Measurements from ENCODE around the gene ARHGAP42. TPM values are rescaled to one million over a fixed set of nuclear protein-coding genes. Genes with fewer than 3 reads are reported as not detected.

The ARHGAP42 gene
- total RNA-seq, 2 experiments from 2014 or later = not detected

DNA sequence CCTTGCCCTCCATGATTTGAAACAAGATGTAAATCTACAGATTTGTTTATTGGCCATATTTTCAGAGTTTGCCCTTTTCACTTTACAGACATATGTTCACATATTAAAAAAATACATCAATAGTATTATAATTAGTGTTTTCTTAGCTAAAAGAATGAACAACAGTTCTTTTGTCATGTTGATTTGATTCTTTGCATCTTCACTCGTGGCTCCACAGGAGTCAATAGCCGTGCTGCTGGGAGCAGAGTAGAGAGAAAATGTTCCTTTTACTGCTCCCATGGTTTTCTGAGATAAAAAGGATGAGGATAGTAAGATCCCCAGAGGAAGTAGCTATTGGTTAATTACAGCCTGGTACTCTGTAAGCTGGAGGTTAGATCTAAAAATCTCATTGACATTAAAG is 291.4 kb downstream of the ARHGAP42 start:
- no peak overlapping the region for H3K4me3 Mint-ChIP-seq
- ChIA-PET POLR2A (no interaction called here), CTCF (no interaction called here)
- no peaks in the 10 kb centered on the region for H3K36me3 Mint-ChIP-seq (ENCODE audit: low read depth)
- no peak overlapping the region for H3K27ac Mint-ChIP-seq
- H3K9me3 Mint-ChIP-seq = no peaks in the 10 kb centered on the region
- no peaks in the 10 kb centered on the region for H3K4me1 Mint-ChIP-seq
- DNase-seq = no peak
- no peaks in the 10 kb centered on the region for H3K27me3 Mint-ChIP-seq

- DNase-seq = no peak
- POLR2A ChIA-PET = no interaction called here
- H3K4me1 Mint-ChIP-seq = no peaks in the 10 kb centered on the region
- H3K36me3 Mint-ChIP-seq (ENCODE audit: low read depth) = no peaks in the 10 kb centered on the region
- CTCF ChIA-PET = no interaction called here
- no peak overlapping the region for H3K4me3 Mint-ChIP-seq
- no peak overlapping the region for H3K27ac Mint-ChIP-seq
- H3K27me3 Mint-ChIP-seq = no peaks in the 10 kb centered on the region
- no peaks in the 10 kb centered on the region for H3K9me3 Mint-ChIP-seq
These were observed 291.9 kb downstream of the ARHGAP42 start for GRCh38 chr11:100978939-100979338.

GRCh38 chr11:100980156-100980555 is 293.1 kb downstream of the ARHGAP42 start:
- ChIA-PET CTCF (interaction anchor here (0.7 kb wide), 1 partner anchor 518 kb away, joined by 4 read pairs; no protein-coding TSS in a partner anchor), POLR2A (no interaction called here)
- no peaks in the 10 kb centered on the region for H3K36me3 Mint-ChIP-seq (ENCODE audit: low read depth)
- H3K27ac Mint-ChIP-seq = no peak overlapping the region
- H3K27me3 Mint-ChIP-seq = no peaks in the 10 kb centered on the region
- no peak for DNase-seq
- no peaks in the 10 kb centered on the region for H3K4me1 Mint-ChIP-seq
- H3K9me3 Mint-ChIP-seq = no peaks in the 10 kb centered on the region
- no peak overlapping the region for H3K4me3 Mint-ChIP-seq

DNA sequence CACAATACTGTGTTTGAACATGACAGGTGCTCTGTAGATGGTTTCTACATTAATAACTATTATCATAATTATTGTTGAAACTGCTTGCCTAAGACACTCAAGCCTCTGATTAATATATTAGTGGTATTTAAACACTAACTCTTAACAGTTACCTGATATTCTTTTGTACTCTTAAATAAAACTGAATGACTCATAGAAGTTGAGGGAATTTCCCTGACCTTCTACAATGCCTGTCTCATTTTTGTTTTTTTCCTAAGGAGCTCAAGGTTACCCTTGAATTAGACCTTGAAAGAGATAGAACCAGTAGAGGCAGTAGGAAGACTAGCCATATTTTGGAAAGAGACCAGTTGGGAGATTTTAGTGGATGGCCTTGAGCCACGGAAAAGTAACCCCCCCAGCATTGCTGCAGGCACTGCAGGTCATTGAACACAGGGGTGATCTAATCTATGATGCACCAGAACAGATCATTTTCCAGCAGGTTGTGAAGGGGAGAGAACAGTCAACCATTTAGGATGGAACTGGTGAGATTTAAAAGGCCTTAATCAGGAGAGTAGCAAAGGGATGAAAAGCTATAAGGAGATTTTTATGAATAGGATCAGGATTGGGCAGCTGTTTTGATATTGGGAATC is 294.2 kb downstream of the ARHGAP42 start:
- ChIA-PET POLR2A (no interaction called here), CTCF (no interaction called here)
- Mint-ChIP-seq H3K4me3 (no peak overlapping the region), H3K9me3 (no peaks in the 10 kb centered on the region), H3K36me3 (ENCODE audit: low read depth) (no peaks in the 10 kb centered on the region), H3K27me3 (no peaks in the 10 kb centered on the region), H3K4me1 (no peaks in the 10 kb centered on the region), H3K27ac (no peak overlapping the region)
- no peak for DNase-seq

DNA sequence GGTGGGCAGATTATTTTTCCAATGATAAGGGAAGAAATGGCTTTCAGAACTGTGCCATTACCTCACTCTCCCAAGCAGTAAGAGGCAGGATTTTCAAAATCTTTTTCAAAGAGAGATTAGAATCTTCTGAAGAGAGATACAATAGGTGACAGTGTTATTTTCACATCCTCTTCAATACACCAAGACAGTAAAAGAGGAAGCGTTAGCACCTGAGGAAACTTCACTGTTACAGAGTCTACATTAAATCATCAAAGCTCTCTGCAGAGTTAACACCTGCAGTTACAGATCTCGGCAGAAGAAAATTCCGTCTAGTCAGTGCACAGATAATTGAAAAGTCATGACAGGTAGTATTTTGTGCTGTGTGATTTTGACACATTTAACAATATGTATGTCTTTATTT is 297.6 kb downstream of the ARHGAP42 start:
- CTCF ChIA-PET = no interaction called here
- DNase-seq = no peak

DNA sequence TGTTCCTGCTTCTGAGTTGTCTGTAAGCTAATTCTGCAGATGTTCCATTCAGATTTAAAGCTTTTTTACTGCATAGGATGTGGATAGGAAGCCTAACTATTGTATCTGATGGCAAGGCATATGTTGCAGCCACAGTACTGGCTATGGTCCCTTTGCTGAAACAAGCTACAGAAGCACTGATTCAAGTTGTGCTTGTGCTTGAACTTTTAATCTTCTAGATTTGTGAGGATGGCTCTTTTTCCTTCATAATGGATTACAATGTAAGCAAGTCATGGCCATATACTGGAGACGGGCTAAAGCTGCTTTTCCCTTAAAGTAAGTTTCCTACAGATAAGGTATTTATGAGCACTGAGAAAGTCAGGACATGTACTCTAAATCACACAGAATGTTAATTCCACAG is 303.8 kb downstream of the ARHGAP42 start:
- Mint-ChIP-seq H3K4me1 (no peaks in the 10 kb centered on the region), H3K9me3 (peaks cover 6% of the 10 kb centered on the region), H3K36me3 (ENCODE audit: low read depth) (no peaks in the 10 kb centered on the region), H3K27me3 (no peaks in the 10 kb centered on the region), H3K4me3 (no peak overlapping the region), H3K27ac (no peak overlapping the region)
- ChIA-PET CTCF (no interaction called here), POLR2A (no interaction called here)
- DNase-seq = no peak

More for the DNA sequence above, 297.6 kb downstream of the ARHGAP42 start:
- H3K27me3 Mint-ChIP-seq = no peaks in the 10 kb centered on the region
- no peaks in the 10 kb centered on the region for H3K9me3 Mint-ChIP-seq
- H3K27ac Mint-ChIP-seq = no peak overlapping the region
- no peak overlapping the region for H3K4me3 Mint-ChIP-seq
- POLR2A ChIA-PET = no interaction called here
- H3K4me1 Mint-ChIP-seq = no peaks in the 10 kb centered on the region
- no peaks in the 10 kb centered on the region for H3K36me3 Mint-ChIP-seq (ENCODE audit: low read depth)

DNA sequence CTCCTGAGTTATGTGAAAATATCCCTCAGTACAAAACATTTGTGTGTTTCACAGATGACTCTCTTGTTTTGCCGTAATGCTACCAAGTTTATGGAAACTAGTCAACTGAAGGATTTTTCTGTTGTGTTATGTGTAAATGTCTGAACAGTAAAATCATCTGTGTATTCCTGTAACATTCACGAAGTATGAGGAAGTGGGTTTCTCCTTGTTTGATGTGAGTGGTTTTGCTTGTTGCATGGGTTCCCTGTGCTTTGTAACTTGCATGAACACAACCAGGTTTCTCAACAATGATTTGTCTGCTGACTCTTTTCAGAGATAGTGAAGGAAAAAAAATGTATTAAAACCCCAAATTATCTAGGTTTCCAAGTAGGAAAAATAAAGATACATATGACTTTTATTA is 304.5 kb downstream of the ARHGAP42 start:
- Mint-ChIP-seq H3K36me3 (ENCODE audit: low read depth) (no peaks in the 10 kb centered on the region), H3K4me1 (no peaks in the 10 kb centered on the region), H3K27me3 (no peaks in the 10 kb centered on the region), H3K27ac (no peak overlapping the region), H3K4me3 (no peak overlapping the region), H3K9me3 (peaks cover 9% of the 10 kb centered on the region)
- ChIA-PET CTCF (no interaction called here), POLR2A (no interaction called here)
- DNase-seq = no peak

DNA sequence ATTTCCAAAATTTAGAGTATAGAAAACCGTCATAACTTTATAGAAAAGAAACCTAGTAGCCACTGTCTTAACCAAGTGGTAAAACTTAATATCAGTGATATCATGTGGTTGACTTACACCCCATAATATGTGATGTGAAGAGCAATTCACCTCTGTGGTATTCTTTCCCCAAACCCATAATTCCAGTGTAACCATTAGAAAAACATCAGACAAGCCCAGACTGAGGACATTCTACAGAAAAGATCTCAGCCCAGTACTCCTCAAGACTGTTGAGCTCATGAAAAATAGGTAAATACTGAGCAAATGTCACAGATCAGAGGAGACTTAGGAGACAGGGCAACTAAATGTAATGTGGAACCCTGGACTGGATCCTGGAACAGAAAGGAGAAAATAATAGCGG is 307.9 kb downstream of the ARHGAP42 start:
- ChIA-PET POLR2A (no interaction called here), CTCF (no interaction called here)
- no peak overlapping the region for H3K27ac Mint-ChIP-seq
- peaks cover 13% of the 10 kb centered on the region for H3K9me3 Mint-ChIP-seq
- no peaks in the 10 kb centered on the region for H3K36me3 Mint-ChIP-seq (ENCODE audit: low read depth)
- no peaks in the 10 kb centered on the region for H3K4me1 Mint-ChIP-seq
- H3K4me3 Mint-ChIP-seq = no peak overlapping the region
- no peak for DNase-seq
- no peaks in the 10 kb centered on the region for H3K27me3 Mint-ChIP-seq

DNA sequence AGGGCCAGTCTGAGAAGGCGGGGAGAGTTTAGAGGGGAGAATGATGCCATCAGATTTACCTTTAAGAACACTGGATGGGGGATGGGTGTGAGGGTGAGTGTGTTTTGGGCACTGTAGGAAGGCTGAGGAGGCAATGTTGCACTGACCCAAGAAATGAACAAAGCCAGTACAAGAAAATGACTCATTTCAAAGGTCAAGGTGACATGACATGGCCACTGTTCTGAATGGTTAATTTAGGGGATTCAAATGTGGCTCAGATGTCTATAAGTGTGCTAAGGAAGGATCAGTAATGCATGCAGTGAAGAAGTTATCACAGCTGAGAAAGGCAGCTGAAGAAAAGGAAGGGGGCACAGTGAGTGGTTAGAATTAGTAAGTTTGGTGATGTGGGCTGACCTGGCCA is 312.7 kb downstream of the ARHGAP42 start:
- DNase-seq = no peak
- H3K4me3 Mint-ChIP-seq = no peak overlapping the region
- peaks cover 21% of the 10 kb centered on the region for H3K9me3 Mint-ChIP-seq
- H3K4me1 Mint-ChIP-seq = no peaks in the 10 kb centered on the region
- H3K27ac Mint-ChIP-seq = no peak overlapping the region
- POLR2A ChIA-PET = no interaction called here
- no peaks in the 10 kb centered on the region for H3K36me3 Mint-ChIP-seq (ENCODE audit: low read depth)
- H3K27me3 Mint-ChIP-seq = no peaks in the 10 kb centered on the region
- CTCF ChIA-PET = no interaction called here

- H3K4me3 Mint-ChIP-seq = no peak overlapping the region
- DNase-seq = no peak
- ChIA-PET CTCF (no interaction called here), POLR2A (no interaction called here)
- no peaks in the 10 kb centered on the region for H3K27me3 Mint-ChIP-seq
- no peak overlapping the region for H3K27ac Mint-ChIP-seq
- no peaks in the 10 kb centered on the region for H3K4me1 Mint-ChIP-seq
- peaks cover 11% of the 10 kb centered on the region for H3K9me3 Mint-ChIP-seq
- no peaks in the 10 kb centered on the region for H3K36me3 Mint-ChIP-seq (ENCODE audit: low read depth)
These were observed 316.4 kb downstream of the ARHGAP42 start for GRCh38 chr11:101003468-101003867.

GRCh38 chr11:101008961-101009689 is 322.0 kb downstream of the ARHGAP42 start:
- POLR2A ChIA-PET = no interaction called here
- peaks cover 5% of the 10 kb centered on the region for H3K9me3 Mint-ChIP-seq

DNA sequence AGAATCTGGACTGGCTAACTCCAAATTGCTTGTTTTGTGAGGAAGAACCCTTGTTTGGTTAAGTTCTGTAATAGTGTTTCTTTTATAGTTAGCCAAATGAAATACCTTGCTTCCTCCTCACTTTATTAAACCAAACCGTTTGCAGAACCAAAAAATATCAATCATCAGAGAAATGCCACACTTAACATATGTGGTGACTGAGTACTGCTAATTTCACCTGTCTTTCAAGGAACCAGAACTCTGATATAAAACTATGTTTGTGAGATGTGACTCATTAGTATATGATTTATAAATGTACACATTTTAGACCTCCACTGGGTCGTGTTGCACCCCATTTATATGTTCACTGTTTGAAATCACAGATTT is 322.6 kb downstream of the ARHGAP42 start:
- Mint-ChIP-seq H3K9me3 (peaks cover 5% of the 10 kb centered on the region), H3K4me1 (no peaks in the 10 kb centered on the region), H3K36me3 (ENCODE audit: low read depth) (no peaks in the 10 kb centered on the region), H3K4me3 (no peak overlapping the region), H3K27ac (no peak overlapping the region), H3K27me3 (no peaks in the 10 kb centered on the region)
- no peak for DNase-seq
- ChIA-PET POLR2A (interaction anchor here (0.5 kb wide), 1 partner anchor 1793 kb away, joined by 3 read pairs; no protein-coding TSS in a partner anchor), CTCF (no interaction called here)

More at GRCh38 chr11:101008961-101009689, 322.0 kb downstream of the ARHGAP42 start:
- Mint-ChIP-seq H3K4me3 (no peak overlapping the region), H3K27me3 (no peaks in the 10 kb centered on the region), H3K27ac (no peak overlapping the region), H3K36me3 (ENCODE audit: low read depth) (no peaks in the 10 kb centered on the region), H3K4me1 (no peaks in the 10 kb centered on the region)
- CTCF ChIA-PET = no interaction called here
- DNase-seq = no peak

DNA sequence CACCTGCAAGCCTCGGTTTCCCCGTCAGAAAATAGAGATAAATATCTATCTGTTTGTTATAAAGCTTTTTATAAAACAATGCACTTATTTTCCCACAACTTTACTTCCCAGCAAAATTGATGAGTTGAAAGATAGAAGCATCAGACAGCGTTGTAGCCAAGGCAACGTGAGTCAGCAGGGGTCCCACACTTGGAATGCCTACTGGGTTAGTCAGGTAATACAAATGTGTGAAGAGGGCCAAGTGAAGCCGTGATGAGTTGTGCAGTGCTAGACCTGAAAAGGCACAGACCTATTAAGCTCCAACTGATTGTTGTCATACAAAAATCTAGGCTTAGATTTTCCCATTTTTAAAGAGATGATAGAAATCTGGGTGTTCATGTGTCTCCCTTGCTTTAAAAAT is 323.8 kb downstream of the ARHGAP42 start:
- H3K36me3 Mint-ChIP-seq (ENCODE audit: low read depth) = no peaks in the 10 kb centered on the region
- no peaks in the 10 kb centered on the region for H3K27me3 Mint-ChIP-seq
- POLR2A ChIA-PET = no interaction called here
- no peak overlapping the region for H3K27ac Mint-ChIP-seq
- no peak for DNase-seq
- no peaks in the 10 kb centered on the region for H3K4me1 Mint-ChIP-seq
- H3K9me3 Mint-ChIP-seq = peaks cover 5% of the 10 kb centered on the region
- no peak overlapping the region for H3K4me3 Mint-ChIP-seq
- CTCF ChIA-PET = no interaction called here

DNA sequence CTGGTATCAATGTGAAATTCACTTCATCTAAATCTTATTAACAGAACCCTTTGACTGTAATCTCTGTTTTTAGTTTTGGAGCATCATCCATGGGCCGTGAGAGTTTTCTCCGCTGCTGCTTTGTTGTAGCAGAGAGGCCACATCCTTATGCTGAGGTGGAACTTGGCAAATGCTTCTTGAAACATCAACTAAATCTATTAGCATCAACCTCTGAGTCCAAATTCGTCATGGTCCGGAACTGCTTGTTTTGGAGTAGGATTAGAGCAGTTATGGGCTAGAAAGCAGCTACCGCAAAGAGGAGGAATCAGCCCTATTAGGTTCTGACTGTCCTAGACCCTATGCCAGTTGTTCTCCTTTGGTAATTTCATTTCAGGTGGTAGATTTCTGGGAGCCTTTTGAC is 324.8 kb downstream of the ARHGAP42 start:
- Mint-ChIP-seq H3K27me3 (no peaks in the 10 kb centered on the region), H3K27ac (no peak overlapping the region), H3K4me3 (no peak overlapping the region), H3K9me3 (peaks cover 5% of the 10 kb centered on the region), H3K36me3 (ENCODE audit: low read depth) (no peaks in the 10 kb centered on the region), H3K4me1 (no peaks in the 10 kb centered on the region)
- CTCF ChIA-PET = no interaction called here
- DNase-seq = no peak
- POLR2A ChIA-PET = no interaction called here

All from activated CD4-positive, alpha-beta memory T cell treated with anti-CD3 and anti-CD28 coated beads, Interleukin-2, amount 10 ng/mL, durations not matched to agents 7 days and 5 days (primary cell).